GM18951 (cell line): ENCODE results near the gene VIT.

Source experiments
- POLR2A ChIP-seq: IDR thresholded peaks from 4 replicates; pipeline ENCODE4 v1.6.1; 2011; ENCODE audit warnings: mild to moderate bottlenecking; ENCODE audit not compliant: insufficient read length, insufficient read depth; ENCODE audit errors: extremely low read depth
- in situ Hi-C: fragments of 300-500 bp; cut with MboI; formaldehyde crosslinking; loops from one replicate; pipeline ENCODE4 v1.12.0; 2022; ENCODE audit warnings: low sequenced_read_pairs, mixed read lengths, inconsistent platforms; ENCODE audit not compliant: unreplicated experiment

The VIT gene

DNA sequence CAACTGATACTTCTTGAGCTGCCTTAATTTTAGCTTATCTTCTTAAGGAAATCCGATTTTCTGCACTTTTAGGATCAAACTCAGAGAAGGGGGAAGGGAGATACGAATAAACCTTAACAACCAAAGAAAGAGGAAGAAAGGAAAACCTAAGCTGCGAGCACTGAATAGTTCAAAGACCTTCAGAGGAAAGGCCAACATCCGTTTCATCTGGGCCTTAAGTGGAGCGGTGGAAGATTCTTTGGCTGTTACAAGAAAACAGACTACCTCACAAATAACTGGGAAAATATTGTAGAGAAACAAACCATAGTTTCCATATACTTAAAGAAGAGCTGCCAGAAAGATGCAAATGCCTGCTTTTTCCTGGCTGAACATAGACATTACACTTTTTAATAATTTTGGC, 43.6 kb downstream of the VIT start:
- TF ChIP-seq POLR2A: no peak
- in situ Hi-C loops: no loop called here

DNA sequence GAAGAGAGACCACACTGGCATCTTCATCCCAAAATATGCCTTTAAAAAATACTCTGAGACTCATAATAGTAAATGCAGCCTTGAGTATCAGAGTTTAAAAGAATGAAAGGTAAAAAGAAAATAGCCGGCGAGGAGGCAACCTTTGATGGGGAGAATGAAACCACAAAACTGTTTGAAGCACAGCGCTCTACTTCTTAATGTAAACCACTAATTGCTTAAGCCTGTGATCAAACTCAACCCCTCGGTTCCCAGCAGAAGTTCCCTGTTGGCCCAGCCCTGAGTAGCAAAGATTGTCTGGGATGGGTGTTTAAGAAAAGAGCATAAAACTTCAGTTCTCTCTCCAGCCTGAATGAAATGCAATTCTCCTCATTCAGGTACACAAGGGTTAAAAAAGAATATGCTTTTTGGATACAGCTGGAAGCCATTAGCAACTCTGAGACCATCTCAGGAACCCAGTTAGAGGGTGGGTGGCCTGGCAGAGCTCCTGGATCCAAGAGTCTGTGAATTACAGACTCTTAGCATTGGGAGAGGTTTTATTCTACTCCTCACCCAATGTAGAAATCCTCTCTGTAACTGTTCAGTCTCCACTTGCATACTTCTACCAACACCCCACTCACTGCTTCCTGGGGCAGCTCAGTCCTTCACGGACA, 44.8 kb downstream of the VIT start:
- no peak for TF ChIP-seq POLR2A
- in situ Hi-C loops: no loop called here

DNA sequence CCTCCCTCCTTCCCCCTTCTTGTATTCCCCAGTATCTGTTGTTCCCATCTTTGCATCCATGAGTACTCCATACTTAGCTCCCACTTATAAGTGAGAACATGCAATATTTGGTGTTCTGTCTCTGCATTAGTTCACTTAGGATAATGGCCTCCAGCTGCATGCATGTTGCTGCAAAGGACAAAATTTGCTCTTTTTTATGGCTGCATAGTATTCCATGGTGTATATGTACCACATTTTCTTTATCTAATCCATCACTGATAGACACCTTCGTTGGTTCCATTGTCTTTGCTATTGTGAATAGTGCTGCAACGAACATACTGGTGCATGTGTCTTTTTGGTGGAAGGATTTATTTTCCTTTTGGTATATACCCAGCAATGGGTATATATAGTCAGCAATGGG, 47.4 kb downstream of the VIT start:
- TF ChIP-seq POLR2A: no peak
- in situ Hi-C loops: no loop called here

DNA sequence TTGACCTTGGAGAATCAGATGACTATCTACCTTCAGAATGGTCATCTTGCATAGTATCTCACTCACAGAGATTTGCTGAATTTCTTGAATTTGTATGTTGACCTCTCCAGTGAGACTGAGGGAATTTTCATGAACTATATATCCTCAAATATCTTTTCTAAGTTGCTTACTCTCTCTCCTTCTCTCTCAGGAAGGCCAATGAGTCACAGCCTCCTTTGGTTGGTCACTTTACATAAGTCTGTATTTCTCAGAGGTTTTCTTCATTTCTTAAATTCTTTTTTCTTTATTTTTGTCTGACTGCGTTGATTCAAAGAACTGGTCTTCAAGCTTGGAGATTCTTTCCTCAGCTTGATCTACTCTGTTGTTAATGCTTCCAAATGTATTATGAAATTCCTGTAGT, 51.7 kb downstream of the VIT start:
- in situ Hi-C loops: no loop called here
- TF ChIP-seq POLR2A: no peak

- no peak for TF ChIP-seq POLR2A
- in situ Hi-C loops: no loop called here
Observed at GRCh38 chr2:36750101-36750500, 53.6 kb downstream of the VIT start.

GRCh38 chr2:36753706-36754221, 57.3 kb downstream of the VIT start:
- no peak for TF ChIP-seq POLR2A

GRCh38 chr2:36754578-36754977, 58.1 kb downstream of the VIT start:
- no peak for TF ChIP-seq POLR2A
- in situ Hi-C loops: no loop called here

More at GRCh38 chr2:36753706-36754221, 57.3 kb downstream of the VIT start:
- in situ Hi-C loops: no loop called here

DNA sequence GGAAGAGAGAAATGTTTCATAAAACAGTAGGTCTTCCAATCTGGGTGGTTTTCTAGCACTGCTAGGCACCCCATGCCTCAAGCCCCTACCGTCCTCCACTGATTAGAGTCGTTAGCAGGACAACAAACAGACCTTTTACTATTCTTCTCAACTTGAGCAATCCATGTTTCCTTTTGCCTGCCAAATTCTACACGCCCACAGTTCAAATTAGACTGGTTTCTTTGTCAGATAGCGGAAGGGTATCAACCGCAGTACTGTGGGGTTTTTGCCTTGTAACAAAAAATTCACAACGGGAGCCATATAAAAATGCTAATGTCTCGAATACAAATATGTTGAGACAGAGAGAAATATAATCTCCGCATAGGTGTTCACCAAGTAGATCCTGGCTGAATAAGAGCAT, 59.9 kb downstream of the VIT start:
- no peak for TF ChIP-seq POLR2A
- in situ Hi-C loops: no loop called here

DNA sequence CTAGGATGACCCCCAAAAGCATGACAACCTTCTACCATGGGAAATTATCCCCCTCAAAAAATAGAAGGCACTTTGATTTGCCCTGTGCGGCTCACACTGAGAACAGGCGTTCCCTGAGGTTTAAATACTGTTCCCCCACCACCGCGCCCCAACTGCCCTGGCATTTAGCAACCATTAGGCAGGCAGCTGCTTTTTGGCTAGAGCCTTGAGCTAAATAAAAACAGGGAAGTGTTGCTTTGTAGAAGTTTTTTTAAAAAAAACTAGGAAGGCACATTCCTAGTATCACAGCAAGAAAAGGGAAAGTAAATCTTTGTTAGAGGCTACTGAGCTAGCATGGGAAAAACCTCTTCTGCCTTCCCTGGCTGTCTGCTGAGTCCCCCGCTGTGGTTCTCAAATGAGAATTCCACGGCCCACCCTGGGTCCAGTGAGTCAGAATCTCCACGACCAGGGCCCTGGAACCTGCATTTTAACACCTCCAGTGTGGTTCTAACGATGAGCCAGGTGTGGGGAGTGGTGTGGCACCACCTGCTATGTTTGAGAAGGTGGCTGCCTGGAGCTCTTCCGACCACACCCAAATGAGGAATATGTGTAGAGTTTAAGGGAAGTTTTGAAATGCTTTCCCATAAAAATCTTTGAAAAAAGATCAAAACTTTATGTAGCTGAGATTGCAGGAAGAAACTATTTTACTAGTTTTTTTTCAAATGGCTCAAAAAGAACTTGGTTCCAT, 66.4 kb downstream of the VIT start:
- TF ChIP-seq POLR2A: no peak
- in situ Hi-C loops: no loop called here

DNA sequence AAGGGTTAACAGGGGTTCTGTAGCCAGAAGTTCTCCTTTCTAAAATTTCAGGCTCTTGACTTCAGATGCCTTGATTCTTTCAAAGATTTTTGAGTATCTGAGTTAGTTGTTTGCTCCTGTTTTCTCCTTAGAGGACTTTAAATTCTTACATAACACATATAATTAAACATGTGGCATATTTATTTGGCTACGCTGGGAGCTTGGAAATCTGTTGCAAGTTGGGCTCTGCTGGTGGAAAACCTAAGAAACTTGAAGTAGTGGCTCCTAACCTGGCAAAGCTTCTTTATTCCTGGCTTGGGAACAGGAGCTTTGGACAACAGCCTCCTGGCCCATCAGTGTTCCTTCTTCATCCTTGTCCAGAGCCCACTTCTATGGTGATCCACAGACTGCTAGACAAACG, 72.6 kb downstream of the VIT start:
- in situ Hi-C loops: no loop called here
- TF ChIP-seq POLR2A: no peak

GRCh38 chr2:36770542-36771287, 74.2 kb downstream of the VIT start:
- in situ Hi-C loops: no loop called here
- no peak for TF ChIP-seq POLR2A

DNA sequence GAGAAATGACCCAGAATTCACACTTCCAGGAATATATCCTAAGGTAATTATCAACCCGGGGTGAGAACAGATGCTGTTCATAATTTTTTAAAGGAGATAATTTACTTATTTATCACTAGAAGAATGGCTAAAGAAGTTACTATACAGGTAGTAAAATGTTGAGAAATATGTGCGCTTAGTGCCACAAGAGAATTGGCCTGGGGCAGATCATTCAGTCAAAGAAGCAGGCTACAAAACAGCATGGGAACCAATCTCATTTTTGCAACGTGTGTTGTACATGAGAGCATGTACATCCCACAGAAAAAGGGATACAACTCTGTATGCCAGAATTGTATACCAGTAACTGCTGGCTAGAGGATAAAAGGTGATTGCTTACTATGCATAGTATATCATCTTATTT, 75.2 kb downstream of the VIT start:
- in situ Hi-C loops: no loop called here
- no peak for TF ChIP-seq POLR2A

DNA sequence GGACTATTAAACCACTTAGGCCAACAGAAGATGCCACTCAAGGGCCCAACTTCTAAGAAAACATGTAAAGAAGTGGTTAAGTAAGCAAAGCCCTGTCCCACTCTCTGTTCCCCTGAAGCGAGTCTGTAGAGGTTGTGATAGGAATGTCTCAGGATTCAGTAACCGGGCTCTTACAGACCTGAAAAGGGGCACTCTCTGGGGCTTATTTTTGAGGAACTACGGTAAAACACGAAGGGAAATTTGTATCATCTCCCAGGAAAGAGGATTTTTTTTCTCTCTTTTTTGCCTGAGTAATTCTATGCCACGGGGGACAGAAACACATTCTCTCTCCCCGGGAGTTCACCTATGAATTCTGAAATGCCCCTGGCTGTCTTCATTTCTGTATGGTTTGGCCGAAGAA, 77.4 kb downstream of the VIT start:
- TF ChIP-seq POLR2A: no peak
- in situ Hi-C loops: no loop called here
